K562 (cell line): Measurements from ENCODE around the gene TMEM88. TPM values are rescaled to one million over a fixed set of nuclear protein-coding genes. Genes with fewer than 3 reads are reported as not detected.

ENCODE experiments used
- BDP1 ChIP-seq: IDR thresholded peaks from 3 replicates; pipeline ENCODE4 v1.6.1; 2011; ENCODE audit not compliant: insufficient read length, insufficient read depth
- BRD9 ChIP-seq: fragments of 450-650 bp; IDR thresholded peaks from 2 replicates; pipeline ENCODE4 v1.6.1; 2018; ENCODE audit warnings: low read depth; ENCODE audit not compliant: partially characterized antibody
- CCAR2 ChIP-seq: fragments of 200-400 bp; formaldehyde crosslinking; IDR thresholded peaks from 2 replicates; pipeline ENCODE4 v1.6.1; 2017; ENCODE audit warnings: mild to moderate bottlenecking, low read depth, low read length
- CTBP1 ChIP-seq: fragments of 450-650 bp; IDR thresholded peaks from 2 replicates; pipeline ENCODE4 v1.6.1; 2016; ENCODE audit warnings: borderline replicate concordance
- EHMT2 ChIP-seq: fragments of 450-650 bp; IDR thresholded peaks from 2 replicates; pipeline ENCODE4 v1.6.1; 2018; ENCODE audit warnings: antibody characterized with exemption
- ESRRA ChIP-seq: fragments of 450-650 bp; IDR thresholded peaks from 2 replicates; pipeline ENCODE4 v1.6.1; 2014; ENCODE audit warnings: low read depth, mild to moderate bottlenecking, moderate library complexity, borderline replicate concordance
- FOXA1 ChIP-seq: fragments of 450-650 bp; IDR thresholded peaks from 2 replicates; pipeline ENCODE4 v1.6.1; 2016; ENCODE audit warnings: mild to moderate bottlenecking, borderline replicate concordance
- FOXA3 ChIP-seq, 2 experiments: fragments of 450-650 bp in 1 of 2; sonication (generic) in 1 of 2; formaldehyde crosslinking; IDR thresholded peaks in 1 of 2; conservative IDR thresholded peaks in 1 of 2; 2 replicates each; pipeline versions ENCODE4 v1.4.0 to v1.8.0; 2020 to 2022; ENCODE audit warnings: mild to moderate bottlenecking in 2 of 2, missing genetic modification reagents in 1 of 2
- GTF2F1 ChIP-seq: IDR thresholded peaks from 2 replicates; pipeline ENCODE4 v1.6.1; 2011; ENCODE audit warnings: low read depth, low read length, improper control_type of control experiment
- HMG20A ChIP-seq: fragments of 450-650 bp; formaldehyde crosslinking; conservative IDR thresholded peaks from 2 replicates; pipeline ENCODE4 v1.4.0; 2020; ENCODE audit warnings: mild to moderate bottlenecking, mixed read lengths
- KAT2B ChIP-seq: IDR thresholded peaks from one replicate; pipeline ENCODE4 v1.6.1; 2012; ENCODE audit warnings: low read depth, mild to moderate bottlenecking, control low read depth, inconsistent platforms, low read length, moderate library complexity
- MEF2A ChIP-seq: IDR thresholded peaks from 2 replicates; pipeline ENCODE4 v1.6.1; 2011; ENCODE audit warnings: low read depth, mild to moderate bottlenecking, low read length, moderate library complexity; ENCODE audit not compliant: control insufficient read depth
- NCOA1 ChIP-seq: fragments of 450-650 bp; IDR thresholded peaks from 2 replicates; pipeline ENCODE4 v1.6.1; 2016; ENCODE audit warnings: low read depth
- NCOA4 ChIP-seq: fragments of 450-650 bp; IDR thresholded peaks from 2 replicates; pipeline ENCODE4 v1.6.1; 2018; ENCODE audit warnings: mild to moderate bottlenecking; ENCODE audit not compliant: partially characterized antibody
- NR1H2 ChIP-seq: sonication (generic); formaldehyde crosslinking; IDR thresholded peaks from 2 replicates; pipeline ENCODE4 v1.4.0; 2020; ENCODE audit warnings: mild to moderate bottlenecking, missing genetic modification reagents
- NR4A1 ChIP-seq, 2 experiments: fragments of 250-450 bp in 1 of 2; fragments of 450-650 bp in 1 of 2; sonication (Bioruptor Pico) in 1 of 2; IDR thresholded peaks; 2 replicates each; pipeline versions ENCODE4 v1.4.0 to v1.6.1; 2016 to 2020; ENCODE audit warnings: mild to moderate bottlenecking in 2 of 2, missing compliant biosample characterization in 1 of 2, missing genetic modification characterization in 1 of 2, moderate library complexity in 1 of 2
- RBM22 ChIP-seq: fragments of 200-400 bp; formaldehyde crosslinking; IDR thresholded peaks from 2 replicates; pipeline ENCODE4 v1.6.1; 2018; ENCODE audit warnings: low read length, low read depth; ENCODE audit not compliant: poor library complexity, severe bottlenecking
- SP1 ChIP-seq: sonication (generic); formaldehyde crosslinking; IDR thresholded peaks from 2 replicates; pipeline ENCODE4 v1.8.1; 2022; ENCODE audit warnings: mild to moderate bottlenecking, missing genetic modification reagents
- STAT5B ChIP-seq: fragments of 250-450 bp; sonication (Bioruptor Pico); IDR thresholded peaks from 2 replicates; pipeline ENCODE4 v1.8.0; 2021; ENCODE audit warnings: mild to moderate bottlenecking, inconsistent platforms
- TAF1 ChIP-seq: IDR thresholded peaks from 2 replicates; pipeline ENCODE4 v1.6.1; 2011; ENCODE audit warnings: mild to moderate bottlenecking, low read length, moderate library complexity; ENCODE audit not compliant: insufficient read depth, control insufficient read depth, severe bottlenecking; ENCODE audit errors: extremely low read depth
- TCF7L2 ChIP-seq: fragments of 150-350 bp; IDR thresholded peaks from 2 replicates; pipeline ENCODE4 v1.6.1; 2016; ENCODE audit warnings: low read depth, mild to moderate bottlenecking, low read length, moderate library complexity
- ZFP1 ChIP-seq: fragments of 450-650 bp; formaldehyde crosslinking; IDR thresholded peaks from 2 replicates; pipeline ENCODE4 v1.4.0; 2020; ENCODE audit warnings: mild to moderate bottlenecking, mixed read lengths
- ZNF143 ChIP-seq: sonication (generic); formaldehyde crosslinking; IDR thresholded peaks from 2 replicates; pipeline ENCODE4 v1.9.0; 2022; ENCODE audit warnings: mild to moderate bottlenecking, missing genetic modification reagents
- ZNF354B ChIP-seq: fragments of 250-450 bp; sonication (Bioruptor Pico); IDR thresholded peaks from 2 replicates; pipeline ENCODE4 v1.4.0; 2020
- ZNF444 ChIP-seq: fragments of 250-450 bp; sonication (Bioruptor Pico); IDR thresholded peaks from 2 replicates; pipeline ENCODE4 v1.4.0; 2020; ENCODE audit warnings: mild to moderate bottlenecking, moderate library complexity
- polyA plus RNA-seq, 8 experiments: library from polyadenylated mRNA; depleted of rRNA in 4 of 8; stranded (reverse) in 5 of 8; unstranded in 3 of 8; fragments of >200 nt; fragmentation: Nextera tagmentation in 2 of 8; fragmentation: Illumina TruSeq in 1 of 8; extraction: Ambion mirVana in 2 of 8; extraction: Trizol in 1 of 8; gene quantifications; 2 replicates each; pipeline versions ENCODE4 v1.2.1 to v1.2.3, GENCODE V29; 2011 to 2014; ENCODE audit warnings: inconsistent platforms in 1 of 8, missing spikeins in 1 of 8
- total RNA-seq, 7 experiments: library from RNA; depleted of rRNA in 6 of 7; stranded (reverse); fragments of >200 nt in 6 of 7; fragmentation: Illumina TruSeq in 2 of 7; extraction: Trizol in 2 of 7; gene quantifications; 2 replicates each; pipeline versions ENCODE4 v1.2.1 to v1.2.3, GENCODE V29; 2011 to 2021; ENCODE audit warnings: low replicate concordance in 1 of 7
- TF ChIP-seq, protein P1 (sequence below), 2 experiments: fragments of 450-650 bp in 1 of 2; sonication (generic) in 1 of 2; formaldehyde crosslinking in 1 of 2; IDR thresholded peaks in 1 of 2; conservative IDR thresholded peaks in 1 of 2; 2 replicates each; pipeline versions ENCODE4 v1.6.1 to v1.8.1; 2016 to 2023; ENCODE audit warnings: mild to moderate bottlenecking in 2 of 2, moderate library complexity in 2 of 2, inconsistent platforms in 1 of 2, missing genetic modification reagents in 1 of 2
- TF ChIP-seq, protein P2 (sequence below): IDR thresholded peaks from 2 replicates; pipeline ENCODE4 v1.6.1; 2011; ENCODE audit warnings: borderline replicate concordance, low read depth, mild to moderate bottlenecking, moderate library complexity, low read length; ENCODE audit not compliant: insufficient read depth, poor library complexity, severe bottlenecking

TMEM88 gene
- total and polyA plus RNA-seq, 9 of the 15 experiments (the other 6 are each of a cell fraction or from before 2014, with no cell fraction given), result 0.10 to 1.4 (median 0.36) TPM; not detected in 3

DNA sequence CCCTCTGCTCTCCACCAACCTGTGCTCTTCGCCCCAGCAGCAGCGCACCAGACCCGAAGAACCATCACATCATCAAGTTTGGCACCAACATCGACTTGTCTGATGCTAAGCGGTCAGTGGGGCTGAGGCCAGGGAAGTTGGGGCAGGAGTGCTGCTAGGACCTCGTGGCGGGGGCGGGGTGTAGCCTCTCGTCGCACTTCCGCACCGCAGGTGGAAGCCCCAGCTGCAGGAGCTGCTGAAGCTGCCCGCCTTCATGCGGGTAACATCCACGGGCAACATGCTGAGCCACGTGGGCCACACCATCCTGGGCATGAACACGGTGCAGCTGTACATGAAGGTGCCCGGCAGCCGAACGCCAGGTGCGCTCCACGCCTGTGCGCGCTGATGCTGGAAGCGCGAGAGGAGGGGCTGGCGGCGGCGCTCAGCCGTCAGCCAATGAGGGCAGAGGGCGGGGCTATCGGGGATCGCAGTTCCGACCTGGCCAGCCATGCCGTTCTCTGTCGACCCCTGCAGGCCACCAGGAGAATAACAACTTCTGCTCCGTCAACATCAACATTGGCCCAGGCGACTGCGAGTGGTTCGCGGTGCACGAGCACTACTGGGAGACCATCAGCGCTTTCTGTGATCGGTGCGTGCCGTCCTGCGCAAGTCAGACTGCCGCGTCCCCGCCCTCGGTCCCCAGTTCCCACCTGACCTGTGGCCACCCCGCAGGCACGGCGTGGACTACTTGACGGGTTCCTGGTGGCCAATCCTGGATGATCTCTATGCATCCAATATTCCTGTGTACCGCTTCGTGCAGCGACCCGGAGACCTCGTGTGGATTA lies 3.2 kb upstream of the TMEM88 start (continued):
- no peak for TF ChIP-seq GTF2F1
- no peak for TF ChIP-seq EHMT2
- TF ChIP-seq KAT2B, result no peak
- TF ChIP-seq, protein P1, sequence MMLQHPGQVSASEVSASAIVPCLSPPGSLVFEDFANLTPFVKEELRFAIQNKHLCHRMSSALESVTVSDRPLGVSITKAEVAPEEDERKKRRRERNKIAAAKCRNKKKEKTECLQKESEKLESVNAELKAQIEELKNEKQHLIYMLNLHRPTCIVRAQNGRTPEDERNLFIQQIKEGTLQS (IDR thresholded peaks at IDR 0.05), result peak; percentile 49; the same call in 1 of the 2 replicates
- TF ChIP-seq, protein P1 (CRISPR knock-in tag; conservative IDR thresholded peaks at IDR 0.05), result no peak
- no peak for TF ChIP-seq TAF1
- TF ChIP-seq ZFP1 (CRISPR knock-in tag), result no peak
- TF ChIP-seq STAT5B (CRISPR knock-in tag), result no peak
- TF ChIP-seq FOXA1, result no peak
- TF ChIP-seq ZNF143, result no peak
- no peak for TF ChIP-seq FOXA3 (CRISPR knock-in tag; conservative IDR thresholded peaks at IDR 0.05 in 1 of 2, IDR thresholded peaks at IDR 0.05 in 1 of 2)
- TF ChIP-seq NCOA4, result no peak
- TF ChIP-seq BRD9, result no peak
- TF ChIP-seq BDP1, result no peak
- TF ChIP-seq ESRRA, result no peak
- peak; percentile 39; the same call in 1 of the 2 replicates for TF ChIP-seq CTBP1
- no peak for TF ChIP-seq ZNF444
- TF ChIP-seq NR1H2 (CRISPR knock-in tag), result no peak
- TF ChIP-seq NR4A1 (CRISPR knock-in tag; IDR thresholded peaks at IDR 0.05), result no peak
- TF ChIP-seq NR4A1 (tag; IDR thresholded peaks at IDR 0.05), result no peak
- TF ChIP-seq SP1 (CRISPR knock-in tag), result peak; percentile 69
- TF ChIP-seq RBM22, result peak; percentile 17
- no peak for TF ChIP-seq ZNF354B (CRISPR knock-in tag)
- TF ChIP-seq CCAR2, result no peak
- TF ChIP-seq TCF7L2, result no peak
- no peak for TF ChIP-seq HMG20A (CRISPR knock-in tag)
- TF ChIP-seq NCOA1, result no peak
- TF ChIP-seq MEF2A, result no peak
- TF ChIP-seq, protein P2, sequence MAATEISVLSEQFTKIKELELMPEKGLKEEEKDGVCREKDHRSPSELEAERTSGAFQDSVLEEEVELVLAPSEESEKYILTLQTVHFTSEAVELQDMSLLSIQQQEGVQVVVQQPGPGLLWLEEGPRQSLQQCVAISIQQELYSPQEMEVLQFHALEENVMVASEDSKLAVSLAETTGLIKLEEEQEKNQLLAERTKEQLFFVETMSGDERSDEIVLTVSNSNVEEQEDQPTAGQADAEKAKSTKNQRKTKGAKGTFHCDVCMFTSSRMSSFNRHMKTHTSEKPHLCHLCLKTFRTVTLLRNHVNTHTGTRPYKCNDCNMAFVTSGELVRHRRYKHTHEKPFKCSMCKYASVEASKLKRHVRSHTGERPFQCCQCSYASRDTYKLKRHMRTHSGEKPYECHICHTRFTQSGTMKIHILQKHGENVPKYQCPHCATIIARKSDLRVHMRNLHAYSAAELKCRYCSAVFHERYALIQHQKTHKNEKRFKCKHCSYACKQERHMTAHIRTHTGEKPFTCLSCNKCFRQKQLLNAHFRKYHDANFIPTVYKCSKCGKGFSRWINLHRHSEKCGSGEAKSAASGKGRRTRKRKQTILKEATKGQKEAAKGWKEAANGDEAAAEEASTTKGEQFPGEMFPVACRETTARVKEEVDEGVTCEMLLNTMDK, result peak; percentile 5
